Measurements from ENCODE around the gene NAGK. TPM values are rescaled to one million over a fixed set of nuclear protein-coding genes. Genes with fewer than 3 reads are reported as not detected.
A peak's percentile ranks its signal among the peaks of the same experiment; 100 is the strongest.
"Not testable (repeated sequence)": the region's sequence is repeated elsewhere in the genome, so short reads cannot be mapped to it uniquely, and the experiment has no call there.

NAGK gene
- total RNA-seq, 1 donor from 2014 or later: 115 TPM

GRCh38 chr2:71092491-71093260, 24.2 kb downstream of the NAGK start:
- not testable (repeated sequence) for H3K27ac Mint-ChIP-seq; H3K36me3 Mint-ChIP-seq (ENCODE audit: insufficient read depth); H3K4me3 Mint-ChIP-seq (ENCODE audit: low read depth); H3K9me3 Mint-ChIP-seq (ENCODE audit: low read depth); DNase-seq (ENCODE audit: low spot score, unreplicated experiment); H3K4me1 Mint-ChIP-seq (ENCODE audit: low read depth)
- peaks cover 44% of the 10 kb centered on the region for H3K27me3 Mint-ChIP-seq

- Mint-ChIP-seq H3K27me3 (no peaks in the 10 kb centered on the region), H3K9me3 (ENCODE audit: low read depth) (no peaks in the 10 kb centered on the region), H3K4me3 (ENCODE audit: low read depth) (no peak overlapping the region), H3K36me3 (ENCODE audit: insufficient read depth) (no peaks in the 10 kb centered on the region), H3K4me1 (ENCODE audit: low read depth) (no peaks in the 10 kb centered on the region), H3K27ac (no peak overlapping the region)
- peak; percentile 75 for TF ChIP-seq CTCF (IDR thresholded peaks at IDR 0.05; ENCODE audit: unreplicated experiment)
- DNase-seq (ENCODE audit: low spot score, unreplicated experiment): peak; percentile 28
These were observed 31.9 kb downstream of the NAGK start for GRCh38 chr2:71100195-71100964.

- H3K4me3 Mint-ChIP-seq (ENCODE audit: low read depth): no peak overlapping the region
- no peaks in the 10 kb centered on the region for H3K27me3 Mint-ChIP-seq
- H3K36me3 Mint-ChIP-seq (ENCODE audit: insufficient read depth): no peaks in the 10 kb centered on the region
- no peaks in the 10 kb centered on the region for H3K4me1 Mint-ChIP-seq (ENCODE audit: low read depth)
- no peak for TF ChIP-seq CTCF (IDR thresholded peaks at IDR 0.05; ENCODE audit: unreplicated experiment)
- no peak overlapping the region for H3K27ac Mint-ChIP-seq
- H3K9me3 Mint-ChIP-seq (ENCODE audit: low read depth): no peaks in the 10 kb centered on the region
- DNase-seq (ENCODE audit: low spot score, unreplicated experiment): no peak
These were observed 33.2 kb downstream of the NAGK start for GRCh38 chr2:71101656-71102055.

- H3K4me3 Mint-ChIP-seq (ENCODE audit: low read depth): no peak overlapping the region
- no peak for DNase-seq (ENCODE audit: low spot score, unreplicated experiment)
- H3K27ac Mint-ChIP-seq: no peak overlapping the region
- no peak for TF ChIP-seq CTCF (IDR thresholded peaks at IDR 0.05; ENCODE audit: unreplicated experiment)
- no peaks in the 10 kb centered on the region for H3K9me3 Mint-ChIP-seq (ENCODE audit: low read depth)
- no peaks in the 10 kb centered on the region for H3K27me3 Mint-ChIP-seq
- no peaks in the 10 kb centered on the region for H3K4me1 Mint-ChIP-seq (ENCODE audit: low read depth)
- peaks cover under 1% of the 10 kb centered on the region for H3K36me3 Mint-ChIP-seq (ENCODE audit: insufficient read depth)
These were observed 34.7 kb downstream of the NAGK start for GRCh38 chr2:71102981-71103681.

GRCh38 chr2:71103809-71104208, 35.4 kb downstream of the NAGK start:
- H3K4me1 Mint-ChIP-seq (ENCODE audit: low read depth): no peaks in the 10 kb centered on the region
- DNase-seq (ENCODE audit: low spot score, unreplicated experiment): no peak
- H3K36me3 Mint-ChIP-seq (ENCODE audit: insufficient read depth): peaks cover 4% of the 10 kb centered on the region
- H3K9me3 Mint-ChIP-seq (ENCODE audit: low read depth): no peaks in the 10 kb centered on the region
- no peak for TF ChIP-seq CTCF (IDR thresholded peaks at IDR 0.05; ENCODE audit: unreplicated experiment)
- H3K27me3 Mint-ChIP-seq: no peaks in the 10 kb centered on the region
- no peak overlapping the region for H3K27ac Mint-ChIP-seq
- no peak overlapping the region for H3K4me3 Mint-ChIP-seq (ENCODE audit: low read depth)

GRCh38 chr2:71106463-71106862, 38.0 kb downstream of the NAGK start:
- not testable (repeated sequence) for H3K9me3 Mint-ChIP-seq (ENCODE audit: low read depth); H3K36me3 Mint-ChIP-seq (ENCODE audit: insufficient read depth); H3K27me3 Mint-ChIP-seq; H3K4me1 Mint-ChIP-seq (ENCODE audit: low read depth); H3K27ac Mint-ChIP-seq; H3K4me3 Mint-ChIP-seq (ENCODE audit: low read depth); DNase-seq (ENCODE audit: low spot score, unreplicated experiment)

Measured in progenitor cell of endocrine pancreas (in vitro differentiated cells).